GM12865 (cell line): ENCODE data around the gene TBC1D22A.

Experiments
- DNase-seq: peaks from one replicate; pipeline ENCODE4 v3.0.0; 2010; ENCODE audit warnings: low read depth
- H3K4me3 ChIP-seq: 2 replicates; pipeline ENCODE4 v1.5.1; 2011; ENCODE audit warnings: mild to moderate bottlenecking, low read depth, low read length, control low read depth
- TF ChIP-seq, protein P1 (sequence below): IDR thresholded peaks from 2 replicates; pipeline ENCODE4 v1.5.1; 2011; ENCODE audit warnings: low read length, control low read depth, low read depth, inconsistent platforms; ENCODE audit not compliant: insufficient read depth; ENCODE audit errors: missing control alignments

The TBC1D22A gene

DNA sequence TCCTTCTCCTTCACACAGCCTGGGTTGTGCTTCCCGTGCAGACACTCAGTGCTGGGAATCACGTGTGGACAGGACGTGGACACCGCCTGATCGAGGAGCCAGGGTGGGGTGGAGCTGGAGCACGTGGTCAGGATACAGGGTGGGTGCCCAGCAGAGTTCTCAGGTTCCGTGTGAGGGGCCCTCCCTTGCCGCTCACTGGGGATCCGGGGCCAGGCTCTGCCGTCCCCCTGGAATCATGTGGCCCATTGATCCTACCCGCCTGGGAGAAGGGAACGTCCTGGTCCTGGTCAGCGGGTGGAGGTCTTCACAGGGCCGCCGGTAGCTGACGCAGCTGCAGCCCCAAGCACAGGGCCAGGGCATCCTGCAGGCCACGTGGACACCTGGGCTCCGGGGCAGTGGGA lies 397.7 kb downstream of the TBC1D22A start:
- no peak for DNase-seq
- TF ChIP-seq, protein P1, sequence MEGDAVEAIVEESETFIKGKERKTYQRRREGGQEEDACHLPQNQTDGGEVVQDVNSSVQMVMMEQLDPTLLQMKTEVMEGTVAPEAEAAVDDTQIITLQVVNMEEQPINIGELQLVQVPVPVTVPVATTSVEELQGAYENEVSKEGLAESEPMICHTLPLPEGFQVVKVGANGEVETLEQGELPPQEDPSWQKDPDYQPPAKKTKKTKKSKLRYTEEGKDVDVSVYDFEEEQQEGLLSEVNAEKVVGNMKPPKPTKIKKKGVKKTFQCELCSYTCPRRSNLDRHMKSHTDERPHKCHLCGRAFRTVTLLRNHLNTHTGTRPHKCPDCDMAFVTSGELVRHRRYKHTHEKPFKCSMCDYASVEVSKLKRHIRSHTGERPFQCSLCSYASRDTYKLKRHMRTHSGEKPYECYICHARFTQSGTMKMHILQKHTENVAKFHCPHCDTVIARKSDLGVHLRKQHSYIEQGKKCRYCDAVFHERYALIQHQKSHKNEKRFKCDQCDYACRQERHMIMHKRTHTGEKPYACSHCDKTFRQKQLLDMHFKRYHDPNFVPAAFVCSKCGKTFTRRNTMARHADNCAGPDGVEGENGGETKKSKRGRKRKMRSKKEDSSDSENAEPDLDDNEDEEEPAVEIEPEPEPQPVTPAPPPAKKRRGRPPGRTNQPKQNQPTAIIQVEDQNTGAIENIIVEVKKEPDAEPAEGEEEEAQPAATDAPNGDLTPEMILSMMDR = no peak
- no peak overlapping the region for H3K4me3 ChIP-seq

DNA sequence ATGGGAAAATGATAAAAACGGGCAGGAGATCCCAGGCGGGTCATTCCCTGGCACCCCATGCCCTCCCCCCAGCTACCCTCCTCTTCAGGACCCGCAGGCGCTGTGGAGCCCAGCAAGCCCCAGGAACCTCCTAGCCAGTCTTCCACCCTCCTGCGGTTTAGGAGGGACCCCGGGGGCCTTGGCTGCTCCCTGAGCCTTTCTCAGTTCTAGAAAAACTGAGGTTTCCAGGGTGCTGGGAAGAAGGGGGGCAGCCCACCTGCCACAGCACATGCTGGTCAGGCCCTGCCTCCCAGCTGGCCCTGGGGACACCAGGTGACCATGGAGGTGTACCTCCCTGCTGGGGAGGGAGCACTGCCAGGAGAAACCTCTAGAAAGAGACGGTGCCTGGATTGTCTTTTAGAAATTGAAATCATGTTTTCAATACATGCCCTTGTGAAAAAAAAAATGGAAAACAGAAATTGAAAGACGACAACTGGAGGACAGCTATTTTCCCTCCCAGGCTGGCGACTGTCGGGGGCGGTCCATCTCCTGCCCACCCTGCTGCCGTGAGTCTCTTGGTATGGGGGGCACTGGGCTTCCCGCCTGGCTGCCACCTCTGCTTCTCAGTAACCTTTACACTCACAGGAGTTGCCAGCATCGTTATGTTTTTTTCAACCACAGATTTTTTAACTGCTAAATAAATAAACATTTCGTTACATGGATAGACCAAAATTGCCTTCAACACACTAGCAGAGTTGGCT lies 398.5 kb downstream of the TBC1D22A start:
- TF ChIP-seq, protein P1 = no peak
- DNase-seq = no peak
- no peak overlapping the region for H3K4me3 ChIP-seq

DNA sequence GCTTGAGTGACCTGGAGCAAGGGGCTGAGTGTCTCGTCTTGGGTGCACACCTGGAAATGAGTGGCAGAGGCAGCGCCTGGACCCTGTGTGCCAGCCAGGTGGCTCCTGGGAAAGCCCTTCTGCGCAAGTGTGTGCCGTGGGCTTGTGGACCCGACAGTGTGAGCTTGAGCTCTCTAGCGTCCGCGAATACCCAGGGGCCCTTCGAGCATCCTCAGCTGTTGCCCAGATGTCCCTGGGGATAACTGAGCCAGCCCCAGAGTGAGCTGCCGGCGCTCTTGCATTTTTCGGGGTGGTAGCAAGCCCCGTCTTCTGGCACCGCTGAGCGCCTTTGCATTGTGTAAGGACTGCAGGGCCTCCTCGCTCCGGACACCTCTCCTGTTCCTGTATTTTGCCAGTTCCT lies 399.2 kb downstream of the TBC1D22A start:
- TF ChIP-seq, protein P1 = no peak
- DNase-seq = no peak
- no peak overlapping the region for H3K4me3 ChIP-seq

DNA sequence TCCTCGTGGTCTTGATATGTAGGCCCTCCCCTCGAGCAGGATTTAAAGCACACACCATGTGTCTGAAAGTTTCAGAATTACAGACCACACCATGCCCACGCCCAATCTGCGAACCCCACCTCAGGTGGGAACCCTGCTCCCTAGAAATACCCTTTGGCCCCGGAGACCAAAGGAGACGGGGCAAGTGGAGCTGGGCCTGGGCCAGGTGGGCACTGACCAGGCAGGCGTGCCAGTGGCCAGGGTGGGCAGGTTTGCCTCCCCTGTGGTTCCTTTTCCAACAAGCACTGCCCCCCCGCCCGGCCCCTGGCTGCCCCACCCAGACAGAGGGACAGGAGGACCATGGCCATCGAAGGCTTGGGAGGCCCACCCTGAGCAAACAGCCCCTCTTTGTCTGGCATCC lies 400.4 kb downstream of the TBC1D22A start:
- no peak for DNase-seq

DNA sequence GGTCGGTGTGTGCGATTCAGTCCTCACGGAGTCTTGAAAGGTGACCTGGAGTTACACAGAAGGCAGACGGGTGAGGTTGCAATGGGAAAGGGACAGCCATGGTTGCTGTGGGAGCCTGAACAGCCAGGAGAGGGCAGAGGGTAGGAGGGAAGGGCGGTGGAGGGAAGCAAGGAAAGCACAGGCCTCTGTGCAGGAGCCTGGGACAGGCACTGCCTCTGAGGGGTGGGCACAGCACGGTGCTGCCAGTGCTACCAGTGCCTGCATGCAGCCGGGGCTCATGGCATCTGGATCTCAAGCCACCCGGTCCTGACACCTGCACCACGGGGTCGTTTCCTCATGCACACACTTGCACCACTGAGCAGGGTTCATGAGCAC lies 401.0 kb downstream of the TBC1D22A start:
- no peak for DNase-seq
- H3K4me3 ChIP-seq = no peak overlapping the region
- TF ChIP-seq, protein P1 = no peak

More for the DNA sequence above, 400.4 kb downstream of the TBC1D22A start:
- TF ChIP-seq, protein P1 = no peak
- H3K4me3 ChIP-seq = no peak overlapping the region

DNA sequence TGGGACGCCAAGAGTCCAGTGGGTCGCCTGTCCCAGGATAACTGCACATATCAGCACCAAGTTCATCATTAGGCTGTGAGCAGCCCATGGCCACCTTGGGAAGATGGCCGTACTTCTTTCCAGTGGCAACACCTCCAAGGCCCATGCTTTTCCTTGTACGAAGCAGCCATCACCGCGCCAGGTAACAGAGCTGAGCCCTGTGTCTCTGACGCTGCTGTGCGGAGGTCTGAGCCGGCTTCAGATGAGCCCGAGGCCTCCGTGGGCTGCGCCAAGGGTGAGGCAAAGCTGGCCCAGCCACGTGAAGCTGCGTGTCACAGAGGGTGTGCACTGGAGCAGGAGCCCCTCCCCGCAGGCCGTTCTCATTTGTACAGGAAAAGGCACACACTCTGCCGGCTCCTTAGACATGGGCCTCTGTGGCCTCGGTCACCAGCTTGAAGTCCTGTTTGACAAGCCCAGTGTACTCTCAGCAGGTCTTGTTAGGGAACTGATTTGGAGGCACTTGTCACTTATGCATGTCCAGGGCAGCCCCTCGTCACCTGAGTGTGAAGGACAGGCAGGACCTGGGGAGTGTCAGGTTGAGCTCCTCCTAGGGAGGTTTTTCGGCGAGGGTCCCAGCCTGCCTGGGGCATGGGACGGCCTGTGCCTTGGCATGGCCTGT lies 401.5 kb downstream of the TBC1D22A start:
- no peak for DNase-seq
- TF ChIP-seq, protein P1 = no peak
- no peak overlapping the region for H3K4me3 ChIP-seq
